IMR-90 (cell line): ENCODE results near the gene CLIC5. TPM values are rescaled to one million over a fixed set of nuclear protein-coding genes. Genes with fewer than 3 reads are reported as not detected.

ENCODE experiments used
- ATAC-seq: fragments of 200-7000 bp; cut with Tn5 transposase; 2 replicates; pipeline ENCODE4 v1.9.1; 2020; ENCODE audit warnings: low read depth, mild to moderate bottlenecking, moderate library complexity
- BruUV-seq: library from RNA; stranded (reverse); fragments of 400-500 nt; replicated peaks from 2 replicates; lab custom pipeline; 2021; lab: Mats Ljungman, UMichigan
- CTCF ChIA-PET: fragments of 300-600 bp; formaldehyde crosslinking; extraction: SDS; loops from one replicate; lab custom pipeline; 2021; ENCODE audit warnings: antibody characterized with exemption; lab: Yijun Ruan, JAX
- POLR2A ChIA-PET: fragments of 300-600 bp; sonication (Branson Sonifier 250); formaldehyde crosslinking; loops from one replicate; lab custom pipeline; 2022; ENCODE audit warnings: antibody characterized with exemption; ENCODE audit not compliant: unreplicated experiment; lab: Charles Lee
- DNase-seq: peaks from one replicate; pipeline ENCODE4 v3.0.0; 2013
- H2AFZ ChIP-seq: replicated peaks from 2 replicates; pipeline ENCODE3; 2013; ENCODE audit warnings: low read length, mild to moderate bottlenecking; ENCODE audit not compliant: poor library complexity
- H2AK5ac ChIP-seq: 2 replicates; pipeline ENCODE4 v1.6.1; 2013; ENCODE audit warnings: low read depth, low read length, inconsistent platforms
- H2AK9ac ChIP-seq: replicated peaks from 2 replicates; pipeline ENCODE3; 2013; ENCODE audit warnings: mild to moderate bottlenecking, low read depth, low read length, moderate library complexity; ENCODE audit not compliant: poor library complexity
- H2BK120ac ChIP-seq: 2 replicates; pipeline ENCODE4 v1.6.1; 2013; ENCODE audit warnings: low read depth, low read length, inconsistent platforms
- H2BK15ac ChIP-seq: 3 replicates; pipeline ENCODE4 v1.6.1; 2013; ENCODE audit warnings: low read depth, low read length, inconsistent platforms
- H2BK20ac ChIP-seq: 2 replicates; pipeline ENCODE4 v1.6.1; 2013; ENCODE audit warnings: low read depth, mild to moderate bottlenecking, inconsistent platforms, low read length, moderate library complexity
- H2BK5ac ChIP-seq: 2 replicates; pipeline ENCODE4 v1.6.1; 2013; ENCODE audit warnings: mild to moderate bottlenecking, low read depth, low read length, inconsistent platforms; ENCODE audit not compliant: poor library complexity, severe bottlenecking
- H3K14ac ChIP-seq: replicated peaks from 2 replicates; pipeline ENCODE4 v1.6.1; 2013; ENCODE audit warnings: low read depth, low read length, inconsistent platforms
- H3K18ac ChIP-seq: 2 replicates; pipeline ENCODE4 v1.6.1; 2013; ENCODE audit warnings: low read depth, low read length, control low read depth
- H3K23ac ChIP-seq: 2 replicates; pipeline ENCODE4 v1.6.1; 2013; ENCODE audit warnings: low read depth, low read length, inconsistent platforms
- H3K27ac ChIP-seq: 2 replicates; pipeline ENCODE4 v1.5.1; 2013; ENCODE audit warnings: mild to moderate bottlenecking, control low read depth, low read length; ENCODE audit not compliant: insufficient read depth
- H3K27me3 ChIP-seq: 2 replicates; pipeline ENCODE4 v1.6.1; 2013; ENCODE audit warnings: low read length; ENCODE audit not compliant: control insufficient read depth, insufficient read depth
- H3K36me3 ChIP-seq: 2 replicates; pipeline ENCODE4 v1.6.1; 2013; ENCODE audit warnings: low read length, mixed read lengths; ENCODE audit not compliant: control insufficient read depth, insufficient read depth
- H3K4ac ChIP-seq: 2 replicates; pipeline ENCODE4 v1.6.1; 2013; ENCODE audit warnings: low read depth, low read length, inconsistent platforms
- H3K4me1 ChIP-seq: 2 replicates; pipeline ENCODE4 v1.6.1; 2013; ENCODE audit warnings: low read length, mixed read lengths; ENCODE audit not compliant: control insufficient read depth, insufficient read depth
- H3K4me2 ChIP-seq: 2 replicates; pipeline ENCODE4 v1.6.1; 2013; ENCODE audit warnings: low read depth, mild to moderate bottlenecking, control low read depth, low read length, moderate library complexity
- H3K4me3 ChIP-seq: 2 replicates; pipeline ENCODE4 v1.5.1; 2013; ENCODE audit warnings: low read depth, mild to moderate bottlenecking, control low read depth, low read length, moderate library complexity; ENCODE audit not compliant: insufficient read depth
- H3K56ac ChIP-seq: 2 replicates; pipeline ENCODE4 v1.6.1; 2013; ENCODE audit warnings: low read length, inconsistent platforms; ENCODE audit not compliant: insufficient read depth; ENCODE audit errors: extremely low read depth
- H3K79me1 ChIP-seq, 2 experiments: 2 replicates each; pipeline ENCODE4 v1.6.1; 2013; ENCODE audit warnings: low read length in 2 of 2, inconsistent platforms in 1 of 2, low read depth in 1 of 2
- H3K9ac ChIP-seq: 2 replicates; pipeline ENCODE4 v1.6.1; 2013; ENCODE audit warnings: low read depth, low read length, control low read depth
- H3K9me1 ChIP-seq: 2 replicates; pipeline ENCODE4 v1.6.1; 2013; ENCODE audit warnings: low read length, inconsistent platforms; ENCODE audit not compliant: insufficient read depth
- H3K9me3 ChIP-seq: 2 replicates; pipeline ENCODE4 v1.6.1; 2013; ENCODE audit warnings: low read length; ENCODE audit not compliant: control insufficient read depth, insufficient read depth
- H4K20me1 ChIP-seq: 2 replicates; pipeline ENCODE4 v1.6.1; 2013; ENCODE audit warnings: low read length, inconsistent platforms; ENCODE audit not compliant: insufficient read depth
- H4K5ac ChIP-seq: 2 replicates; pipeline ENCODE4 v1.6.1; 2013; ENCODE audit warnings: mild to moderate bottlenecking, low read depth, low read length, control low read depth
- H4K8ac ChIP-seq, 2 experiments: 2 replicates each; pipeline ENCODE4 v1.6.1; 2013; ENCODE audit warnings: low read depth in 2 of 2, low read length in 2 of 2, control low read depth in 1 of 2, inconsistent platforms in 1 of 2
- H4K91ac ChIP-seq: 2 replicates; pipeline ENCODE4 v1.6.1; 2013; ENCODE audit warnings: low read depth, low read length, inconsistent platforms; ENCODE audit not compliant: insufficient read depth
- CHD1 ChIP-seq: IDR thresholded peaks from 2 replicates; pipeline ENCODE4 v1.6.1; 2012; ENCODE audit warnings: low read depth, low read length, improper control_type of control experiment
- CTCF ChIP-seq: conservative IDR thresholded peaks from 2 replicates; pipeline ENCODE4 v1.5.1; 2012; ENCODE audit warnings: mild to moderate bottlenecking, low read depth, low read length, improper control_type of control experiment
- FOS ChIP-seq: fragments of 150-350 bp; IDR thresholded peaks from 2 replicates; pipeline ENCODE4 v1.6.1; 2016; ENCODE audit warnings: low read depth, low read length
- MAZ ChIP-seq: IDR thresholded peaks from 2 replicates; pipeline ENCODE4 v1.6.1; 2012; ENCODE audit warnings: low read depth, mild to moderate bottlenecking, low read length, improper control_type of control experiment, moderate library complexity, borderline replicate concordance
- RAD21 ChIP-seq: IDR thresholded peaks from 2 replicates; pipeline ENCODE4 v1.6.1; 2012; ENCODE audit warnings: low read length, improper control_type of control experiment
- RCOR1 ChIP-seq: IDR thresholded peaks from 2 replicates; pipeline ENCODE4 v1.6.1; 2012; ENCODE audit warnings: mild to moderate bottlenecking, low read length, improper control_type of control experiment; ENCODE audit not compliant: insufficient replicate concordance
- SMC3 ChIP-seq: fragments of 150-350 bp; IDR thresholded peaks from 2 replicates; pipeline ENCODE4 v1.6.1; 2016; ENCODE audit warnings: low read depth, mild to moderate bottlenecking, antibody characterized with exemption, low read length, moderate library complexity
- USF2 ChIP-seq: fragments of 150-350 bp; IDR thresholded peaks from 2 replicates; pipeline ENCODE4 v1.6.1; 2017; ENCODE audit warnings: mild to moderate bottlenecking, antibody characterized with exemption, low read length, low read depth
- WGBS, 2 experiments: methylation state at CpG; one replicate each; pipeline versions ENCODE4 v1.1.5 to v1.1.7; 2013; ENCODE audit warnings: missing lambda C conversion rate in 2 of 2; ENCODE audit not compliant: insufficient read length in 1 of 2; ENCODE audit errors: extremely low coverage in 2 of 2; 5-methylcytosine and 5-hydroxymethylcytosine counted together
- dilution Hi-C: fragments of 300-500 bp; cut with HindIII; formaldehyde crosslinking; loops from one replicate; pipeline ENCODE4 v1.14.3; 2018; ENCODE audit warnings: low sequenced_read_pairs; ENCODE audit not compliant: unreplicated experiment
- in situ Hi-C: fragments of 300-500 bp; cut with MboI; formaldehyde crosslinking; loops from 3 replicates; pipeline ENCODE4 v1.14.3; 2019; ENCODE audit warnings: low sequenced_read_pairs, inconsistent platforms, mixed read lengths
- intact Hi-C: fragments of 100-400 bp; cut with micrococcal nuclease; formaldehyde crosslinking; loops from 2 replicates; pipeline ENCODE4 v1.10.0; 2022
- polyA plus RNA-seq, 3 experiments: library from polyadenylated mRNA; depleted of rRNA; stranded (reverse); fragments of >200 nt; gene quantifications; 2 replicates each; pipeline ENCODE4 v1.2.3, GENCODE V29; 2012; ENCODE audit warnings: low replicate concordance in 1 of 3
- total RNA-seq: library from RNA; depleted of rRNA; stranded (reverse); fragments of >200 nt; gene quantifications from 2 replicates; pipeline ENCODE4 v1.2.3, GENCODE V29; 2012

Gene CLIC5
- total and polyA plus RNA-seq, 2 of the 4 experiments (the other 2 are of a cell fraction), result not detected

DNA sequence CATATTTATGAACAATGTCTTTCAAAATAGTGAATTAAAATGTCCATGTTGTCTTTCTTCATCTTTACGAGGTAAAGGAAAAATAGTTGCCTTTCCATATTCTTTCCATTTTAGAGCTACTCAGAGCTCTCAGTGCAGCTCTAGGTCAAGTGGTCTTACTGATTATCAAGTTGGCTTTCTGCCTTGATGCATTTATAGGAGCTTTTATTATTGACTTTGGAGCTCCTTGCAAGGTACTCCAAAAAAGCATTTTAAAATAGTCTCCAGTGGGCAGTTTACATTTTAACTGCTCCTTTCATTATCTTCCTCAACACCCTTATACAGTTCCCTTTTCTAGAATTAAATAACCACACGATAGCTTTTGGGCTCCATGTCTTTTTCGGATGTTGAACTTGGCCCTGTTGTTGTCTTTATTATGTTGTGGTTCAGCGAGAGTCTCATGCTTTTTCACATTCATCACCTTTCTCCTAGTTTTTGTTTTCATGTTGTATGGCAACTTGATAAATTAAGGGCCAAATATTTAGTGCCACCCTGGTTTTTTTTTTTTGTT lies 122.9 kb downstream of the CLIC5 start:
- no peaks in the 10 kb centered on the region for H3K9me3 ChIP-seq
- H2BK15ac ChIP-seq, result no peak overlapping the region
- H2BK20ac ChIP-seq, result no peak overlapping the region
- no peak overlapping the region for H4K8ac ChIP-seq
- H3K4me2 ChIP-seq, result no peak overlapping the region
- in situ Hi-C loops, result no loop called here
- H3K56ac ChIP-seq, result no peak overlapping the region
- no peaks in the 10 kb centered on the region for H3K9me1 ChIP-seq
- H2AK9ac ChIP-seq, result no peak overlapping the region
- intact Hi-C loops, result no loop called here
- no TSS peak for BruUV-seq
- WGBS, 2 experiments, result no CpG with 5 or more reads among the region's 4 CpGs
- peaks cover 4% of the 10 kb centered on the region for H3K27me3 ChIP-seq
- H3K4me3 ChIP-seq, result no peak overlapping the region
- H3K79me1 ChIP-seq, result no peaks in the 10 kb centered on the region
- H2BK5ac ChIP-seq, result no peak overlapping the region
- H2BK120ac ChIP-seq, result no peak overlapping the region
- CTCF ChIA-PET, result interaction anchor here (1.0 kb wide), 1 partner anchor 16 kb away, joined by 4 read pairs; no protein-coding TSS in a partner anchor
- no peaks in the 10 kb centered on the region for H3K36me3 ChIP-seq
- dilution Hi-C loops, result no loop called here
- no peak overlapping the region for H3K14ac ChIP-seq
- ATAC-seq, result no peak
- no peak overlapping the region for H3K27ac ChIP-seq
- no peak for DNase-seq
- H3K4me1 ChIP-seq, result no peaks in the 10 kb centered on the region
- H2AFZ ChIP-seq, result no peak overlapping the region
- no peak overlapping the region for H2AK5ac ChIP-seq
- H4K5ac ChIP-seq, result no peak overlapping the region
- no peak overlapping the region for H3K4ac ChIP-seq
- TF ChIP-seq CHD1, result no peak
- no peak for TF ChIP-seq SMC3
- TF ChIP-seq FOS, result no peak
- TF ChIP-seq USF2, result no peak
- TF ChIP-seq CTCF, result no peak
- TF ChIP-seq MAZ, result no peak
- no peak for TF ChIP-seq RCOR1
- TF ChIP-seq RAD21, result no peak
- H3K18ac ChIP-seq, result no peak overlapping the region
- H4K20me1 ChIP-seq, result no peaks in the 10 kb centered on the region
- no peak overlapping the region for H3K9ac ChIP-seq
- POLR2A ChIA-PET, result no interaction called here
- no peak overlapping the region for H3K23ac ChIP-seq
- H4K91ac ChIP-seq, result no peak overlapping the region
